Uterus (tissue), 4 donors: ENCODE results near the gene FAM3D. TPM values are rescaled to one million over a fixed set of nuclear protein-coding genes. Genes with fewer than 3 reads are reported as not detected.

Experiments
- DNase-seq, 2 donors: peaks; one replicate each; pipeline ENCODE4 v3.0.0-alpha.2; 2019 to 2020
- H3K27ac ChIP-seq, 2 donors: fragments of 200-600 bp; sonication (generic); 1 replicate in 1 of 2; 2 replicates in 1 of 2; pipeline ENCODE4 v1.5.1; 2016 to 2018
- H3K27me3 ChIP-seq, 2 donors: fragments of 200-600 bp; sonication (generic); one replicate each; pipeline ENCODE4 v1.5.1; 2018 to 2019; ENCODE audit warnings: control low read depth in 1 of 2
- H3K36me3 ChIP-seq, 2 donors: fragments of 200-600 bp; sonication (generic); one replicate each; pipeline ENCODE4 v1.5.1; 2019; ENCODE audit warnings: control low read depth in 1 of 2
- H3K4me1 ChIP-seq, 2 donors: fragments of 200-600 bp; sonication (generic); one replicate each; pipeline ENCODE4 v1.5.1; 2018 to 2019; ENCODE audit warnings: control low read depth in 1 of 2
- H3K4me3 ChIP-seq, 2 donors: fragments of 200-600 bp; sonication (generic); 1 replicate in 1 of 2; 2 replicates in 1 of 2; pipeline ENCODE4 v1.5.1; 2018 to 2019; ENCODE audit warnings: mild to moderate bottlenecking in 1 of 2
- H3K9me3 ChIP-seq, 2 donors: fragments of 200-600 bp; sonication (generic); one replicate each; pipeline ENCODE4 v1.5.1; 2019; ENCODE audit warnings: control low read depth in 1 of 2
- CTCF ChIP-seq, 4 experiments: fragments of 200-600 bp in 2 of 4; fragments of 450-650 bp in 2 of 4; sonication (generic) in 2 of 4; IDR thresholded peaks; one replicate each; pipeline ENCODE4 v1.5.1; 2016 to 2019; ENCODE audit warnings: antibody characterized with exemption in 4 of 4, mild to moderate bottlenecking in 2 of 4, moderate library complexity in 1 of 4
- POLR2A ChIP-seq, 2 donors: fragments of 450-650 bp; IDR thresholded peaks; one replicate each; pipeline ENCODE4 v1.6.1; 2016; ENCODE audit warnings: antibody characterized with exemption in 2 of 2, mild to moderate bottlenecking in 1 of 2, moderate library complexity in 1 of 2
- intact Hi-C: fragments of 100-400 bp; cut with DNase I; formaldehyde crosslinking; loops from one replicate; pipeline ENCODE4 v1.15.1; 2023; ENCODE audit warnings: low total_unique reads
- total RNA-seq, 4 donors: library from RNA; depleted of rRNA in 3 of 4; stranded (reverse); fragments of >200 nt in 3 of 4; gene quantifications; one replicate each; pipeline versions ENCODE4 v1.1.0 to v1.2.4, GENCODE V29; 2014 to 2023
- donor health status: DM: yes; HTN: yes; CAD: no.

The FAM3D gene
- total RNA-seq, 4 donors from 2014 or later = 0.83 TPM; not detected in 3

GRCh38 chr3:58691997-58692396, 25.4 kb upstream of the FAM3D start:
- H3K36me3 ChIP-seq = no peaks in the 10 kb centered on the region
- TF ChIP-seq CTCF (IDR thresholded peaks at IDR 0.05) = no peak
- no peak for DNase-seq
- H3K9me3 ChIP-seq = no peaks in the 10 kb centered on the region
- intact Hi-C loops = no loop called here
- no peak overlapping the region for H3K4me3 ChIP-seq
- no peak overlapping the region for H3K27ac ChIP-seq
- H3K27me3 ChIP-seq = no peaks in the 10 kb centered on the region
- no peaks in the 10 kb centered on the region for H3K4me1 ChIP-seq

GRCh38 chr3:58690490-58690889, 23.9 kb upstream of the FAM3D start:
- TF ChIP-seq POLR2A (IDR thresholded peaks at IDR 0.05) (no peak), CTCF (IDR thresholded peaks at IDR 0.05) (no peak)
- Histone ChIP-seq H3K4me3 (no peak overlapping the region), H3K9me3 (no peaks in the 10 kb centered on the region), H3K27me3 (no peaks in the 10 kb centered on the region), H3K4me1 (no peaks in the 10 kb centered on the region), H3K27ac (no peak overlapping the region), H3K36me3 (no peaks in the 10 kb centered on the region)
- no peak for DNase-seq
- intact Hi-C loops = no loop called here

- H3K27me3 ChIP-seq = no peaks in the 10 kb centered on the region
- no peak for DNase-seq
- no peak overlapping the region for H3K4me3 ChIP-seq
- intact Hi-C loops = no loop called here
- H3K27ac ChIP-seq = no peak overlapping the region
- no peaks in the 10 kb centered on the region for H3K4me1 ChIP-seq
- no peak for TF ChIP-seq POLR2A (IDR thresholded peaks at IDR 0.05)
- TF ChIP-seq CTCF (IDR thresholded peaks at IDR 0.05) = no peak
- no peaks in the 10 kb centered on the region for H3K9me3 ChIP-seq
- no peaks in the 10 kb centered on the region for H3K36me3 ChIP-seq
Measured at GRCh38 chr3:58688574-58688973, 22.0 kb upstream of the FAM3D start.

- no peak overlapping the region for H3K27ac ChIP-seq
- H3K4me1 ChIP-seq = no peaks in the 10 kb centered on the region
- no peaks in the 10 kb centered on the region for H3K36me3 ChIP-seq
- intact Hi-C loops = no loop called here
- DNase-seq = no peak
- no peaks in the 10 kb centered on the region for H3K9me3 ChIP-seq
- no peak overlapping the region for H3K4me3 ChIP-seq
- TF ChIP-seq CTCF (IDR thresholded peaks at IDR 0.05) (no peak), POLR2A (IDR thresholded peaks at IDR 0.05) (no peak)
- H3K27me3 ChIP-seq = no peaks in the 10 kb centered on the region
Measured at GRCh38 chr3:58686847-58687246, 20.3 kb upstream of the FAM3D start.

- no peaks in the 10 kb centered on the region for H3K4me1 ChIP-seq
- no peak for DNase-seq
- no peaks in the 10 kb centered on the region for H3K27me3 ChIP-seq
- no peak overlapping the region for H3K27ac ChIP-seq
- H3K36me3 ChIP-seq = no peaks in the 10 kb centered on the region
- H3K9me3 ChIP-seq = no peaks in the 10 kb centered on the region
- H3K4me3 ChIP-seq = no peak overlapping the region
- intact Hi-C loops = no loop called here
- TF ChIP-seq CTCF (IDR thresholded peaks at IDR 0.05) = no peak
- no peak for TF ChIP-seq POLR2A (IDR thresholded peaks at IDR 0.05)
Measured at GRCh38 chr3:58685641-58686040, 19.1 kb upstream of the FAM3D start.
